Endothelial cell (in vitro differentiated cells): ENCODE data around the gene NEDD4L. TPM values are rescaled to one million over a fixed set of nuclear protein-coding genes. Genes with fewer than 3 reads are reported as not detected.

Source experiments
- DNase-seq: peaks from one replicate; pipeline ENCODE4 v3.0.0; 2021; ENCODE audit warnings: low spot score
- H3K27ac Mint-ChIP-seq: one replicate; pipeline ENCODE4 v1.8.0; 2021; ENCODE audit warnings: mixed read lengths, inconsistent platforms; ENCODE audit not compliant: unreplicated experiment
- H3K27me3 Mint-ChIP-seq: one replicate; pipeline ENCODE4 v1.8.0; 2021; ENCODE audit warnings: mild to moderate bottlenecking, moderate library complexity, mixed read lengths, inconsistent platforms; ENCODE audit not compliant: unreplicated experiment
- H3K36me3 Mint-ChIP-seq: one replicate; pipeline ENCODE4 v1.8.0; 2021; ENCODE audit warnings: mild to moderate bottlenecking, low read depth, mixed read lengths, inconsistent platforms; ENCODE audit not compliant: unreplicated experiment
- H3K4me1 Mint-ChIP-seq: one replicate; pipeline ENCODE4 v1.8.0; 2021; ENCODE audit warnings: mild to moderate bottlenecking, mixed read lengths, inconsistent platforms; ENCODE audit not compliant: unreplicated experiment
- H3K4me3 Mint-ChIP-seq: one replicate; pipeline ENCODE4 v1.8.0; 2021; ENCODE audit warnings: mild to moderate bottlenecking, mixed read lengths, inconsistent platforms; ENCODE audit not compliant: unreplicated experiment
- H3K9me3 Mint-ChIP-seq: one replicate; pipeline ENCODE4 v1.8.0; 2021; ENCODE audit warnings: mixed read lengths, inconsistent platforms; ENCODE audit not compliant: unreplicated experiment
- total RNA-seq: library from RNA; stranded (reverse); fragmentation: NEBNext Ultra II Directional; extraction: Animal tissue kit (Norgen Biotek cat#: 25700); gene quantifications from one replicate; pipeline ENCODE4 v1.2.1, GENCODE V29; 2021; ENCODE audit not compliant: unreplicated experiment
- TF ChIP-seq, protein P1 (sequence below): fragments of 200-600 bp; sonication (generic); IDR thresholded peaks from one replicate; pipeline ENCODE4 v1.5.0; 2021; ENCODE audit warnings: antibody characterized with exemption; ENCODE audit not compliant: unreplicated experiment

Gene NEDD4L
- total RNA-seq, 1 donor from 2014 or later = 42.8 TPM

DNA sequence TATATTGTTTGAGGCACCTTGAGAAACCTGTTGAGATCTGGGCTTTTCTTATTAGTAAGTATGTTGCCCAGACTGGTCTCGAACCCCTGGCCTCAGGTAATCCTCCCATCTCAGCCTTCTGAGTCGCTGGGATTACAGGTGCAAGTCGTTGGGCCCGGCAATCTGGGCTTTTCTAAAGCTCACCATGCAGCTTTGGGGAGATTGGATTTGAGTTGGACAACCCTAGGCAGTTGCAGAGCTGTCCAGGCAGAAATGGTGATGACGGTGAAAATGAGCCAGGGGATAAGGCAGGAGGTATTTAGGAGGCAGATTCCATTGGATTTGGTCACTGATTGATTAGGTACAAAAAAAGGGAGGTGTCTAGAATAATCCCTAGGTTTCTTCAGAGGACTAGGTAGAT is 16.2 kb downstream of the NEDD4L start:
- TF ChIP-seq, protein P1, sequence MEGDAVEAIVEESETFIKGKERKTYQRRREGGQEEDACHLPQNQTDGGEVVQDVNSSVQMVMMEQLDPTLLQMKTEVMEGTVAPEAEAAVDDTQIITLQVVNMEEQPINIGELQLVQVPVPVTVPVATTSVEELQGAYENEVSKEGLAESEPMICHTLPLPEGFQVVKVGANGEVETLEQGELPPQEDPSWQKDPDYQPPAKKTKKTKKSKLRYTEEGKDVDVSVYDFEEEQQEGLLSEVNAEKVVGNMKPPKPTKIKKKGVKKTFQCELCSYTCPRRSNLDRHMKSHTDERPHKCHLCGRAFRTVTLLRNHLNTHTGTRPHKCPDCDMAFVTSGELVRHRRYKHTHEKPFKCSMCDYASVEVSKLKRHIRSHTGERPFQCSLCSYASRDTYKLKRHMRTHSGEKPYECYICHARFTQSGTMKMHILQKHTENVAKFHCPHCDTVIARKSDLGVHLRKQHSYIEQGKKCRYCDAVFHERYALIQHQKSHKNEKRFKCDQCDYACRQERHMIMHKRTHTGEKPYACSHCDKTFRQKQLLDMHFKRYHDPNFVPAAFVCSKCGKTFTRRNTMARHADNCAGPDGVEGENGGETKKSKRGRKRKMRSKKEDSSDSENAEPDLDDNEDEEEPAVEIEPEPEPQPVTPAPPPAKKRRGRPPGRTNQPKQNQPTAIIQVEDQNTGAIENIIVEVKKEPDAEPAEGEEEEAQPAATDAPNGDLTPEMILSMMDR = no peak
- Mint-ChIP-seq H3K36me3 (no peaks in the 10 kb centered on the region), H3K4me3 (no peak overlapping the region), H3K27me3 (peaks cover 3% of the 10 kb centered on the region), H3K9me3 (no peaks in the 10 kb centered on the region), H3K4me1 (peaks cover 11% of the 10 kb centered on the region), H3K27ac (no peak overlapping the region)
- no peak for DNase-seq

- H3K9me3 Mint-ChIP-seq = no peaks in the 10 kb centered on the region
- no peak overlapping the region for H3K27ac Mint-ChIP-seq
- H3K36me3 Mint-ChIP-seq = no peaks in the 10 kb centered on the region
- H3K4me1 Mint-ChIP-seq = peaks cover 7% of the 10 kb centered on the region
- DNase-seq = no peak
- H3K27me3 Mint-ChIP-seq = peaks cover 3% of the 10 kb centered on the region
- H3K4me3 Mint-ChIP-seq = no peak overlapping the region
- TF ChIP-seq, protein P1 = no peak
Observed at GRCh38 chr18:58061349-58061748, 17.3 kb downstream of the NEDD4L start.

DNA sequence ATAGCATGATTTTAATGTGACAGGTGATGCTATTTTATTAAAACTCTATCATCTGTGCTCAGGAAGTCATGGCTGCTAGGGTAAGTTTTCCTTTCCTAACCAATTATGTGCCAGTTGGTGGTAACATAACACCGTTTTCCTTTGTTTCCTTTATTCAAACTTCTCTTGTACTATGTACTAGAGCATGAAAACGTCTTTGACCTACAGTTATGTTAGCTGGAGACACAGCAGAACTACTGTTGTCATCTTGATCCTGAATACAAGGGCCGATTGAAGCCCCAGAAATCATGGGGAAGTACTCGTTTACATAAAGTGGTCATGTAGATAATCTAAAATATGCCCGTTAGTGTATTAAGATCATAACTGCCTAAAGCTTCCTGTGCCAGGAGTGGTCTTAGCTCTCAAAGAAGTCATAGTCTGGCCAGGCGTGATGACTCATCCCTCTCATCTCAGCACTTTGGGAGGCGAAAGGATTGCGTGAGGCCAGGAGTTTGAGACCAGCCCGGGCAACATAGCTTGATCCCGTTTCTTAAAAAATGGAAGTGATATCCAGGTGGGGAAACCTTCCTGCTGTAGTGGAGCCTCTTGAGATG is 20.5 kb downstream of the NEDD4L start:
- Mint-ChIP-seq H3K27ac (no peak overlapping the region), H3K27me3 (peaks cover 2% of the 10 kb centered on the region), H3K4me3 (no peak overlapping the region), H3K9me3 (no peaks in the 10 kb centered on the region), H3K36me3 (no peaks in the 10 kb centered on the region), H3K4me1 (peaks cover 7% of the 10 kb centered on the region)
- DNase-seq = no peak
- TF ChIP-seq, protein P1 = no peak

- Mint-ChIP-seq H3K4me1 (peaks cover 7% of the 10 kb centered on the region), H3K9me3 (no peaks in the 10 kb centered on the region), H3K27me3 (peaks cover 2% of the 10 kb centered on the region), H3K4me3 (no peak overlapping the region), H3K36me3 (no peaks in the 10 kb centered on the region), H3K27ac (no peak overlapping the region)
- TF ChIP-seq, protein P1 = no peak
- DNase-seq = no peak
Observed at GRCh38 chr18:58065956-58066355, 21.9 kb downstream of the NEDD4L start.

GRCh38 chr18:58067601-58068000 is 23.6 kb downstream of the NEDD4L start:
- no peaks in the 10 kb centered on the region for H3K9me3 Mint-ChIP-seq
- H3K27me3 Mint-ChIP-seq = peaks cover 2% of the 10 kb centered on the region
- no peak overlapping the region for H3K27ac Mint-ChIP-seq
- TF ChIP-seq, protein P1 = no peak
- no peaks in the 10 kb centered on the region for H3K36me3 Mint-ChIP-seq
- no peak overlapping the region for H3K4me3 Mint-ChIP-seq
- DNase-seq = no peak
- H3K4me1 Mint-ChIP-seq = peaks cover 3% of the 10 kb centered on the region
